Head of caudate nucleus (tissue), 42 donors: ENCODE results near the gene ASAP3.

Experiments
- DNase-seq, 42 donors: peaks; one replicate each; pipeline versions ENCODE4 v3.0.0 to v3.0.0-alpha.2; 2020 to 2021; ENCODE audit warnings: mixed read lengths in 7 of 42
- intact Hi-C: fragments of 100-400 bp; cut with DNase I; formaldehyde crosslinking; loops from one replicate; pipeline ENCODE4 v1.15.0; 2022

Gene ASAP3

GRCh38 chr1:23481026-23481597, 2.9 kb downstream of the ASAP3 start:
- DNase-seq = no peak
- intact Hi-C loops = no loop called here

DNA sequence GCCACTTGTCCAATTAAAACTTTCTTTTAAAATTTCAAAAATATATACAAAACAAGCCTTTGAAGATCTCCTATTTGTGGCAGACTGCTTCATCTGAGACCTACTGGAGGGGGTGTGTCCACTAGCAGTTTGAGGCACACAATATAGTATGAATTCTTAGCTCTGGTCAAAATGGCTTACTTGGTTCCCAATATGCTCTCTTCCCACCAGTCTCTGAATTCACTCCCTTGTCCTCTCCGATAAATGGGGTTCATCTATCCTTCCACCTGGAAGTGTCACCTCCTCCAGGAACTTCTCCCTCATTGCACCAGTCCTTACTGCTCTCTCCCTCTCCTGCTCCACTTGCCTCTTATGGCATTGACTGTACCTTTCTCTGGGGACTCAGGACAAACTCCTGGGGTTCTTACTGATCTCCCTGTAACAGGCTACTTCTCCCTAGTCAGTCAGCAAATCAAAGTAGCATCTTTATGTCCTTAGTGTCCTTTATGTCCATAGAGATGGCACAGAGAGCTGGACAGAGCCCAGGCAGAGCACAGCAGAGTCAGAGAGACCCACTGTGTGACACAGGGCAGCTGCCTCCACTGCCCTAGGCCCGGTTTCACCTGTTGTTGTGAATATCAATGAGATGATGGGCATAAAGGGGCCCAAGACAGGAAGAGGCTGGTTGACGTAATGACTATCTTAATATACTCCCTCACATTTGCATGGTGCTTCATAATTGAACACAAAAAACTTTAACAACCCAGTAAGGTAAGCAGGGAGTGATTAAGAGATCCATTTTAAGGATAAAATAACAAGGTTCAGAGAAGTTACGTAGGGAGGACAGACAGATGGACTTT, 3.6 kb downstream of the ASAP3 start:
- intact Hi-C loops = no loop called here

GRCh38 chr1:23479666-23479941, 4.4 kb downstream of the ASAP3 start:
- intact Hi-C loops = no loop called here
- DNase-seq = no peak

More for the DNA sequence above, 3.6 kb downstream of the ASAP3 start:
- no peak for DNase-seq

GRCh38 chr1:23478896-23479665, 4.9 kb downstream of the ASAP3 start:
- DNase-seq = peak in 19 of 42 donors; percentile 14 to 72 (median 35)
- intact Hi-C loops = no loop called here

DNA sequence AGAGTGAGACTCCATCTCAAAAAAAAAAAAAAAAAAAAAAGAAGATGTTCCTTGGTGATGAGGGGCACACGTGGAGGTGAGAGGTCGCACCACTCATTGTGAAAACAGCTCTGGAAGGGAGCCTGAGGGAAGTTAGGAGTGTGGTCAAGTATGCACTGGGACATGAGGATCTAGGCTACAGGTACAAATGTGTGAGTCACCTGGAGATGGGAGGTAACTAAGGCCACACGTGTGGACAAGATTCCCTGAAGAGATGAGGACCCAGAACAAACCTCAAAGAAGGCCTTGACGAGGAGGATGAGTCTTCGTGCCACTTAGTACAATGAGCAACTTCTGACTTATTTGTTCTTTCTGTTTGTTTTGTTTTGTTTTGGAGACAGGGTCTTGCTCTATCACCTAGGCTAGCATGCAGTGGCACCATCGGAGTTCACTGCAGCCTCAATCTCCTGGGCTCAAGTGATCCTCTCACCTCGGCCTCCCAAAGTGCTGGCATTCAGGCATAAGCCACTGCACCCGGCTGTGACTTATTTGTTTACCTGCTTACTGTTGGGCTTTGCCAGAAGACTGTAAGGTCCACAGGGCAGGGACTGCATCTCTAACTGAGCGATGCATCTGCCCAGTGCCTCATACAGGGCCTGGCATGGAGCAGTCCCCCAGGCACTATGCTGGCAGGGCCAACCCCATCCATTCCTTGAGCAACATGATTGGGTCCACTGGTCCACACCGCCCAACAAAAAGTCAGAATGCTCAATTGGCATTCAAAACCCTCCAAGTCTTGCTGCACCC, 6.4 kb downstream of the ASAP3 start:
- DNase-seq = no peak
- intact Hi-C loops = no loop called here

- intact Hi-C loops = no loop called here
- DNase-seq = no peak
These were observed 8.3 kb downstream of the ASAP3 start for GRCh38 chr1:23475641-23476040.

- DNase-seq = peak in 19 of 42 donors; percentile 15 to 75 (median 38)
- intact Hi-C loops = no loop called here
These were observed 8.8 kb downstream of the ASAP3 start for GRCh38 chr1:23475134-23475628.

DNA sequence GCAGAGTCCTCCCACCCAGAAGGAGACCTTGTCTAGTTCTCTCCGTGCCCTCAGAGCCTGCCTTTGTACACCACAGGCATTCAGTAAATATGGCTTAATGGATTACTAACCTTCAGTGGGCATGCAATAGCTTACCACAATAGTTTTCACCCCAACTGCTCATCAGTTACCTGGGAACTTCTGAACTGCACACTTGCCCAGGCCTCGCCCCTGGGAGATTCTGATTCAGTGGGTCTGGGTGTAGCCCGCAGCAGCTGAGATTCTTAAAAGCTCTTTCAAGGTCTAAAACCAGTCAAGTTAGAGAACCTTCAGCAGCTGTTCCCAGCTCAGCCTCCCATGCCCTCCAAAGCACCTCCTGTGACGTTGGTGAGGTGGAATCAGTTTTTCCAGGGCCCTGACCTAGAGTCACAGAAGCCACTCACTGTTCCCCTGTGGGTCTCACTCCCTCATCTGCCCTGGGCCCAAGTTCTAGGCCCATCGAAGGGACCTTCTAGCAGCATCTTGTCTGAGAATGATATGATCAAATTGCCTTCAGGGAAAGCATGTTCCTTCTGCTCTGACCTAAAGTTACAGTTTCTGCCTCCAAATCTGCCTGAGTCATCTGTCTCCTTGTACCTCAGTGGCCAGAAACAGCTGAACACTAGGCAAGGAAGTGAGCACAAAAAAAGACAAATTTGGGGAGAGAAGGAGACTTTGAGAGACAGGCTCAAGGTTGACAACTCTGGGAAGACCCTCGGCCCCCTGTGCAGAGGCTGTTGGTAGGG, 10.8 kb downstream of the ASAP3 start:
- no peak for DNase-seq
- intact Hi-C loops = no loop called here

GRCh38 chr1:23472351-23473036, 11.5 kb downstream of the ASAP3 start:
- no peak for DNase-seq
- intact Hi-C loops = no loop called here

GRCh38 chr1:23471473-23472075, 12.4 kb downstream of the ASAP3 start:
- no peak for DNase-seq
- intact Hi-C loops = no loop called here

GRCh38 chr1:23470282-23471070, 13.5 kb downstream of the ASAP3 start:
- intact Hi-C loops = no loop called here
- DNase-seq = peak in 7 of 42 donors; percentile 13 to 50 (median 22)

DNA sequence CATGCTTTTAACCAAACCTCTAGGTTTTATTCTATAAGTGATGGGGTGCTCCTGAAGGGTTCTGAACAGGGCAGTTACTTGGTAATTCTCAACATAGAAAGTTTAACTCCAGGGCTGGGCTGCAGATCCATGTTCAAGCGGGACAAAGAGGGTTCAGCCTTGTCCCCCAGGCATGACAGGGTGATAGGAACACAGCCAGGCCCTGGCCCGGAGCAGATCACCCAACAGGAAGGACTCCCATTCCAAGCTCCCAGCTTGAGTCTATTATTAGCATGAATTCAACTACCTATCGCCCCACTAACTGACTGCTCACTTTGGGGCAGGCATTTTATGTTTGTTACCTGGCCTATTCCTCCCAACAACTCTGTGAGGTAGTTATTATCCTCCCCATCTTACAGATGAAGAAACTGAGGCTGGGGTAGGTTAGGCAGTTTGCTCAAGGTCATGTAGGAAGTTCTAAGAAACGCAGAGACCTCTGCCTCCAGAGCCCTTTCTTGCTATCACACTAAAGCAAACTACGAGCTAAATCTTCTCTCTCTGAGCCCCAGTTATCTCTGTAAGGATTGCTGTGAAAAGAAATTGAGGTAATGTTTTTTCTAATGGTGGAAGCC, 14.5 kb downstream of the ASAP3 start:
- DNase-seq = no peak
- intact Hi-C loops = no loop called here

GRCh38 chr1:23466423-23466989, 17.5 kb downstream of the ASAP3 start:
- peak in 41 of 42 donors; percentile 10 to 89 (median 73) for DNase-seq

GRCh38 chr1:23463286-23463685, 20.7 kb downstream of the ASAP3 start:
- intact Hi-C loops = no loop called here
- no peak for DNase-seq

More at GRCh38 chr1:23466423-23466989, 17.5 kb downstream of the ASAP3 start:
- intact Hi-C loops = no loop called here

- intact Hi-C loops = no loop called here
- no peak for DNase-seq
These were observed 21.2 kb downstream of the ASAP3 start for GRCh38 chr1:23462766-23463165.

- intact Hi-C loops = no loop called here
- DNase-seq = no peak
These were observed 22.9 kb downstream of the ASAP3 start for GRCh38 chr1:23461050-23461449.
